Measurements from ENCODE around the gene RELN.

GRCh38 chr7:103541947-103542346 is 447.5 kb downstream of the RELN start:
- TF ChIP-seq CTCF (IDR thresholded peaks at IDR 0.05 in 8 of 11, conservative IDR thresholded peaks at IDR 0.05 in 3 of 11) (no peak), POLR2AphosphoS5 (IDR thresholded peaks at IDR 0.05) (no peak), POLR2A (IDR thresholded peaks at IDR 0.05) (no peak)

All from spleen (tissue), 7 donors.